OCI-LY7 (cell line): Measurements from ENCODE around the gene STK33. TPM values are rescaled to one million over a fixed set of nuclear protein-coding genes. Genes with fewer than 3 reads are reported as not detected.

Experiments used
- BruUV-seq: library from RNA; stranded (reverse); fragments of 400-500 nt; replicated peaks from 2 replicates; lab custom pipeline; 2021; lab: Mats Ljungman, UMichigan
- CTCF ChIA-PET: fragments of 300-600 bp; sonication (Branson Sonifier 250); formaldehyde crosslinking; loops from one replicate; lab custom pipeline; 2022; ENCODE audit warnings: antibody characterized with exemption; ENCODE audit not compliant: unreplicated experiment; lab: Charles Lee
- POLR2A ChIA-PET: fragments of 300-600 bp; sonication (Branson Sonifier 250); formaldehyde crosslinking; loops from one replicate; lab custom pipeline; 2022; ENCODE audit warnings: antibody characterized with exemption; lab: Charles Lee
- DNase-seq: peaks from one replicate; pipeline ENCODE4 v3.0.0-alpha.2; 2015; ENCODE audit warnings: low spot score
- H2AFZ ChIP-seq: fragments of 200-600 bp; sonication (generic), shearing (Covaris generic); 2 replicates; pipeline ENCODE4 v1.6.1; 2014; ENCODE audit warnings: mild to moderate bottlenecking, antibody characterized with exemption, low read length, moderate library complexity
- H3K27ac ChIP-seq: fragments of 200-600 bp; sonication (generic); 2 replicates; pipeline ENCODE4 v1.5.1; 2014; ENCODE audit warnings: mixed run types, low read depth, mild to moderate bottlenecking, moderate library complexity, low read length, inconsistent platforms; ENCODE audit not compliant: poor library complexity, severe bottlenecking
- H3K36me3 ChIP-seq: fragments of 200-600 bp; sonication (generic); 2 replicates; pipeline ENCODE4 v1.6.1; 2014; ENCODE audit warnings: mild to moderate bottlenecking, antibody characterized with exemption, low read length, moderate library complexity, mixed read lengths; ENCODE audit not compliant: insufficient read depth
- H3K4me1 ChIP-seq: fragments of 200-600 bp; sonication (generic); 2 replicates; pipeline ENCODE4 v1.5.1; 2014; ENCODE audit warnings: mild to moderate bottlenecking, low read length; ENCODE audit not compliant: insufficient read depth, poor library complexity, severe bottlenecking
- H3K4me2 ChIP-seq: fragments of 200-600 bp; sonication (generic); 2 replicates; pipeline ENCODE4 v1.6.1; 2014; ENCODE audit warnings: mild to moderate bottlenecking, low read length
- H3K4me3 ChIP-seq: fragments of 200-600 bp; sonication (generic); 2 replicates; pipeline ENCODE4 v1.5.1; 2014; ENCODE audit warnings: mild to moderate bottlenecking, low read depth, low read length; ENCODE audit not compliant: poor library complexity, severe bottlenecking
- H3K79me2 ChIP-seq: fragments of 200-600 bp; sonication (generic); 2 replicates; pipeline ENCODE4 v1.6.1; 2016; ENCODE audit warnings: low read depth, mild to moderate bottlenecking, low read length, moderate library complexity, mixed read lengths; ENCODE audit not compliant: insufficient read depth
- H3K9me2 ChIP-seq: fragments of 200-600 bp; sonication (generic); 2 replicates; pipeline ENCODE4 v1.6.1; 2016; ENCODE audit warnings: mild to moderate bottlenecking, low read length, mixed read lengths; ENCODE audit not compliant: insufficient read depth
- H3K9me3 ChIP-seq: fragments of 200-600 bp; sonication (generic); 2 replicates; pipeline ENCODE4 v1.6.1; 2014; ENCODE audit warnings: mild to moderate bottlenecking, mixed run types, low read length, mixed read lengths
- H4K20me1 ChIP-seq: fragments of 200-600 bp; sonication (generic); 2 replicates; pipeline ENCODE4 v1.6.1; 2014; ENCODE audit warnings: mild to moderate bottlenecking, antibody characterized with exemption, low read length, moderate library complexity, mixed read lengths; ENCODE audit not compliant: insufficient read depth
- CTCF ChIP-seq: fragments of 200-600 bp; sonication (generic); conservative IDR thresholded peaks from 2 replicates; pipeline ENCODE4 v1.5.1; 2014; ENCODE audit warnings: mild to moderate bottlenecking, antibody characterized with exemption, low read length, moderate library complexity, mixed read lengths
- EZH2phosphoT487 ChIP-seq: fragments of 200-600 bp; sonication (generic); IDR thresholded peaks from 2 replicates; pipeline ENCODE4 v1.6.1; 2018; ENCODE audit warnings: low read depth, borderline replicate concordance, mild to moderate bottlenecking, mixed run types, antibody characterized with exemption, low read length, moderate library complexity, mixed read lengths
- intact Hi-C: fragments of 100-400 bp; cut with micrococcal nuclease; formaldehyde crosslinking; loops from one replicate; pipeline ENCODE4 v1.10.0; 2022; ENCODE audit not compliant: unreplicated experiment
- total RNA-seq, 2 experiments: library from RNA; depleted of rRNA in 1 of 2; stranded (reverse); fragments of >200 nt in 1 of 2; shearing (Covaris generic) in 1 of 2; gene quantifications; 2 replicates each; pipeline ENCODE4 v1.2.3, GENCODE V29; 2014 to 2022

The STK33 gene
- total RNA-seq, 2 experiments from 2014 or later, result 0.73 TPM; not detected in 1

DNA sequence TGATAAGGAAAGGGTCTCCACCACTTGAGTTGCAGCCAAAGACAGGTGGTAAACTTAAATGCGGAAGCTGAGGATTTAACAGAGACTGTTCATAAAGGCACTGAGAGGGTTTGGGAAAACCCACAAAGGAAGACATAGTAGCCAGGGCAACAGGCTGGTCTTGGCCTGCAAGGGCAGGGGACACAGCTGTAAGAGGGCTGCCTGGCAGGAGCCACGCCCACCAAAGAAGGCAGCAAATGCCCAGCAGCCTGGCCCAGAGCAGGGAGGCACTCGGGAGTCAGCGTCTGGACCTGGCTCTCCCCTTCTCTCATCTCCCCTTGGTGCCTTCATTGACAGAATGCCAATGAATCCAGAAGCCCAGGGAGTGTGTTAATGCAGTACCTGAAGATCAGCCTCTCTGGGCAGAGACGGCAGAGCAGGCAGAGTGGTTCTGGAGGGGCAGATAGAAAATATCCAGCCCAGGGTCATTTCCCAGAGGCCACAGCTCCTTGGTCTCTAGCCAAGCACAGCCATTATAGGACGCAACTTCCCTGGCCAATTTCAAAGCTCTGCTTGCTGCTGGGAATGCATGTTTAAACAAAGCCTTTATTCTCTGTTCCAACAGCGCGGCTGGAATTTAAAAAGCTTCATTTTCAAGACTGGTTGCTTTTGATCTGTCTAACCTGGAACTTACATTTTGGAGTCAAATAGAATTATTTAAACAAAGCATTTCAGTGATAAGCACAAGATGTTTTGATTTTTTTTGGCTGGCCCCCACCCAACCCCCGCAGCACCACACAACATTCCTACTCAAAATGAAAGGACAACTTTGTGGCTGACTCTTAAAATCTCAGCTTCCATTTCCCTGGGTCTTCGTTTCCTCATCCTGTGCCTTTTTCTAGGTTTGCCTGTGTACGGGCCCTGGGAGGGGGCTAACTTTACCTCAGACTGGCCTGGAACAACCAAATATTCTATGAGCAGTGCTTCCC, 204.7 kb downstream of the STK33 start:
- intact Hi-C loops, result no loop called here
- ChIA-PET CTCF (no interaction called here), POLR2A (no interaction called here)
- Histone ChIP-seq H3K36me3 (no peaks in the 10 kb centered on the region), H4K20me1 (no peaks in the 10 kb centered on the region), H3K9me3 (no peaks in the 10 kb centered on the region), H3K4me3 (no peak overlapping the region), H3K4me2 (no peak overlapping the region), H2AFZ (no peak overlapping the region), H3K9me2 (no peaks in the 10 kb centered on the region), H3K4me1 (no peaks in the 10 kb centered on the region), H3K27ac (no peak overlapping the region), H3K79me2 (no peaks in the 10 kb centered on the region)
- TF ChIP-seq CTCF (no peak), EZH2phosphoT487 (no peak)
- BruUV-seq, result no TSS peak
- DNase-seq, result no peak

DNA sequence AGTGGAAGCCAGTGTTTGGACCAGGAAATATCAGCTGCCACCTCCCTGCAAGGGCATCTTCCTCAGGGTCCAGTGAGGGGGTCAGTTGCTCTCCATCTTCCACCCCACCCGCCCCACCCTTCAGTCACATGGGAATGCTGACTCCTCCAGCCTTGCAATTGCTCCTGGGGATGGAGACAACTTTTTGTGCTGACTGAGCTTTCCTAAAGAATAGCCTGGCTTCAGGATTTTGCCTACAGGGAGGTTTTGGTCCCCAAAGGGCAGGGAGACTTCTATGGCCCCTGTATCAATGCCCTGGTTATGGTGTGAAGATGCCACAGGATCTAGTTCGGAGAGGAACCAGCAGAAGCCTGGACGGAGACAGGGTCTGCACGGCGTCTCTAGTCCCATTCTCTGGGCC, 206.3 kb downstream of the STK33 start:
- Histone ChIP-seq H3K36me3 (no peaks in the 10 kb centered on the region), H2AFZ (no peak overlapping the region), H3K4me3 (no peak overlapping the region), H3K4me2 (no peak overlapping the region), H3K9me3 (no peaks in the 10 kb centered on the region), H3K4me1 (no peaks in the 10 kb centered on the region), H3K79me2 (no peaks in the 10 kb centered on the region), H3K9me2 (no peaks in the 10 kb centered on the region), H3K27ac (no peak overlapping the region), H4K20me1 (no peaks in the 10 kb centered on the region)
- POLR2A ChIA-PET, result no interaction called here
- intact Hi-C loops, result no loop called here
- TF ChIP-seq EZH2phosphoT487 (no peak), CTCF (no peak)
- CTCF ChIA-PET, result interaction anchor here (0.5 kb wide), 1 partner anchor 945 kb away, joined by 3 read pairs; no protein-coding TSS in a partner anchor
- DNase-seq, result no peak
- BruUV-seq, result no TSS peak

GRCh38 chr11:8387141-8387540, 206.9 kb downstream of the STK33 start:
- intact Hi-C loops, result no loop called here
- ChIA-PET POLR2A (no interaction called here), CTCF (no interaction called here)
- Histone ChIP-seq H3K4me3 (no peak overlapping the region), H3K27ac (no peak overlapping the region), H2AFZ (no peak overlapping the region), H3K79me2 (no peaks in the 10 kb centered on the region), H3K9me2 (no peaks in the 10 kb centered on the region), H3K4me1 (no peaks in the 10 kb centered on the region), H4K20me1 (no peaks in the 10 kb centered on the region), H3K36me3 (no peaks in the 10 kb centered on the region), H3K4me2 (no peak overlapping the region), H3K9me3 (no peaks in the 10 kb centered on the region)
- no TSS peak for BruUV-seq
- no peak for DNase-seq
- TF ChIP-seq CTCF, result no peak
- no peak for TF ChIP-seq EZH2phosphoT487
